Caco-2 (cell line): Measurements from ENCODE around the gene TPH2. TPM values are rescaled to one million over a fixed set of nuclear protein-coding genes. Genes with fewer than 3 reads are reported as not detected.

ENCODE experiments used
- BruUV-seq: library from RNA; stranded (reverse); fragments of 400-500 nt; replicated peaks from 2 replicates; lab custom pipeline; 2021; lab: Mats Ljungman, UMichigan
- CTCF ChIA-PET: fragments of 300-600 bp; sonication (Branson Sonifier 250); formaldehyde crosslinking; loops from one replicate; lab custom pipeline; 2022; ENCODE audit warnings: antibody characterized with exemption; lab: Charles Lee
- POLR2A ChIA-PET: fragments of 300-600 bp; sonication (Branson Sonifier 250); formaldehyde crosslinking; loops from one replicate; lab custom pipeline; 2022; ENCODE audit warnings: antibody characterized with exemption; lab: Charles Lee
- DNase-seq, 2 experiments: peaks; one replicate each; pipeline versions ENCODE4 v3.0.0 to v3.0.0-alpha.2; 2020 to 2022
- H3K27me3 ChIP-seq: replicated peaks from 2 replicates; pipeline ENCODE4 v1.6.0; 2011; ENCODE audit warnings: low read length; ENCODE audit not compliant: control insufficient read depth, insufficient read depth
- H3K36me3 ChIP-seq: 2 replicates; pipeline ENCODE4 v1.5.1; 2011; ENCODE audit warnings: low read length; ENCODE audit not compliant: control insufficient read depth, insufficient read depth
- H3K4me1 ChIP-seq: fragments of 250-450 bp; sonication (Bioruptor Pico); 2 replicates; pipeline ENCODE4 v1.5.1; 2020; ENCODE audit warnings: mild to moderate bottlenecking
- H3K4me3 ChIP-seq: 2 replicates; pipeline ENCODE4 v1.5.1; 2011; ENCODE audit warnings: low read depth, mild to moderate bottlenecking, control low read depth, low read length
- H3K9me3 ChIP-seq: fragments of 250-450 bp; sonication (Bioruptor Pico); 2 replicates; pipeline ENCODE4 v1.5.1; 2020; ENCODE audit warnings: mild to moderate bottlenecking, moderate library complexity
- H3K27ac Mint-ChIP-seq: one replicate; pipeline ENCODE4 v1.8.0; 2022; ENCODE audit warnings: mixed read lengths; ENCODE audit not compliant: unreplicated experiment
- H3K27me3 Mint-ChIP-seq: one replicate; pipeline ENCODE4 v1.8.0; 2022; ENCODE audit warnings: mixed read lengths; ENCODE audit not compliant: insufficient read depth, unreplicated experiment
- H3K36me3 Mint-ChIP-seq: one replicate; pipeline ENCODE4 v1.8.0; 2022; ENCODE audit warnings: mild to moderate bottlenecking, mixed read lengths; ENCODE audit not compliant: insufficient read depth, unreplicated experiment
- H3K4me1 Mint-ChIP-seq: one replicate; pipeline ENCODE4 v1.8.0; 2022; ENCODE audit warnings: low read depth, mixed read lengths; ENCODE audit not compliant: unreplicated experiment
- H3K4me3 Mint-ChIP-seq: one replicate; pipeline ENCODE4 v1.8.0; 2022; ENCODE audit warnings: mild to moderate bottlenecking, moderate library complexity, mixed read lengths; ENCODE audit not compliant: unreplicated experiment
- H3K9me3 Mint-ChIP-seq: one replicate; pipeline ENCODE4 v1.8.0; 2022; ENCODE audit warnings: mixed read lengths; ENCODE audit not compliant: unreplicated experiment
- intact Hi-C: fragments of 100-400 bp; cut with micrococcal nuclease; formaldehyde crosslinking; loops from one replicate; pipeline ENCODE4 v1.10.0; 2022; ENCODE audit not compliant: unreplicated experiment
- total RNA-seq: library from RNA; stranded (reverse); gene quantifications from 2 replicates; pipeline ENCODE4 v1.2.3, GENCODE V29; 2022
- TF ChIP-seq, protein P1 (sequence below), 2 experiments: fragments of 200-600 bp in 1 of 2; IDR thresholded peaks; 1 replicate in 1 of 2; 2 replicates in 1 of 2; pipeline versions ENCODE4 v1.5.1 to v1.8.0; 2011 to 2022; ENCODE audit warnings: antibody characterized with exemption in 1 of 2, control low read depth in 1 of 2, inconsistent platforms in 1 of 2, low read depth in 1 of 2, low read length in 1 of 2, mild to moderate bottlenecking in 1 of 2, moderate library complexity in 1 of 2; ENCODE audit not compliant: insufficient read depth in 1 of 2, severe bottlenecking in 1 of 2, unreplicated experiment in 1 of 2

The TPH2 gene
- total RNA-seq, 1 experiment from 2014 or later, result not detected

DNA sequence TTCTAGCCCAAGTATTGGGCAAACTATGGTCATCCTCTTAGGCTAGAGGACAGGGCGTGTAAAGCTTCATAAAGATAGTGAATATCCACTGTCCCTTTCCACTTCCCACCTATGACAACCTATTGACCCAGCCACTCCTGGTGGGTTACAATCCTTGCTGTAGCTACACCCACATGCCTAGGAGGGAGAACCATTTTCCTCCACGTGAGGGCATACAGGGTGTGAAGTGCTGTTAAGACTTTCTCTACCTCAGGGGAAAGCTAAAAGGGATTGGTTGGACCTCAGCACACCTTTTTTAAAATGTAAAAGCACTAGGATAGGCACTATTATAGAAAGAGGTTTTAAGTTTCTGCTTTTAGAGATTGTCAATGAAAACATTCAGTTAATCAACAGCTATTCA is 124.4 kb downstream of the TPH2 start:
- Mint-ChIP-seq H3K4me3 (no peak overlapping the region), H3K4me1 (no peaks in the 10 kb centered on the region), H3K27ac (no peak overlapping the region), H3K27me3 (peaks cover 3% of the 10 kb centered on the region), H3K9me3 (peaks cover 29% of the 10 kb centered on the region), H3K36me3 (no peaks in the 10 kb centered on the region)
- no TSS peak for BruUV-seq
- Histone ChIP-seq H3K36me3 (no peaks in the 10 kb centered on the region), H3K9me3 (no peaks in the 10 kb centered on the region; the same call in 1 of the 2 replicates), H3K4me1 (peaks cover 4% of the 10 kb centered on the region; the same call in 1 of the 2 replicates), H3K4me3 (no peak overlapping the region), H3K27me3 (no peaks in the 10 kb centered on the region)
- CTCF ChIA-PET, result no interaction called here
- POLR2A ChIA-PET, result no interaction called here
- no peak for DNase-seq
- TF ChIP-seq, protein P1, sequence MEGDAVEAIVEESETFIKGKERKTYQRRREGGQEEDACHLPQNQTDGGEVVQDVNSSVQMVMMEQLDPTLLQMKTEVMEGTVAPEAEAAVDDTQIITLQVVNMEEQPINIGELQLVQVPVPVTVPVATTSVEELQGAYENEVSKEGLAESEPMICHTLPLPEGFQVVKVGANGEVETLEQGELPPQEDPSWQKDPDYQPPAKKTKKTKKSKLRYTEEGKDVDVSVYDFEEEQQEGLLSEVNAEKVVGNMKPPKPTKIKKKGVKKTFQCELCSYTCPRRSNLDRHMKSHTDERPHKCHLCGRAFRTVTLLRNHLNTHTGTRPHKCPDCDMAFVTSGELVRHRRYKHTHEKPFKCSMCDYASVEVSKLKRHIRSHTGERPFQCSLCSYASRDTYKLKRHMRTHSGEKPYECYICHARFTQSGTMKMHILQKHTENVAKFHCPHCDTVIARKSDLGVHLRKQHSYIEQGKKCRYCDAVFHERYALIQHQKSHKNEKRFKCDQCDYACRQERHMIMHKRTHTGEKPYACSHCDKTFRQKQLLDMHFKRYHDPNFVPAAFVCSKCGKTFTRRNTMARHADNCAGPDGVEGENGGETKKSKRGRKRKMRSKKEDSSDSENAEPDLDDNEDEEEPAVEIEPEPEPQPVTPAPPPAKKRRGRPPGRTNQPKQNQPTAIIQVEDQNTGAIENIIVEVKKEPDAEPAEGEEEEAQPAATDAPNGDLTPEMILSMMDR (IDR thresholded peaks at IDR 0.05; ENCODE audit: insufficient read depth in 1 of 2, low read depth in 1 of 2, low read length in 1 of 2, severe bottlenecking in 1 of 2, unreplicated experiment in 1 of 2), result no peak
- intact Hi-C loops, result no loop called here

DNA sequence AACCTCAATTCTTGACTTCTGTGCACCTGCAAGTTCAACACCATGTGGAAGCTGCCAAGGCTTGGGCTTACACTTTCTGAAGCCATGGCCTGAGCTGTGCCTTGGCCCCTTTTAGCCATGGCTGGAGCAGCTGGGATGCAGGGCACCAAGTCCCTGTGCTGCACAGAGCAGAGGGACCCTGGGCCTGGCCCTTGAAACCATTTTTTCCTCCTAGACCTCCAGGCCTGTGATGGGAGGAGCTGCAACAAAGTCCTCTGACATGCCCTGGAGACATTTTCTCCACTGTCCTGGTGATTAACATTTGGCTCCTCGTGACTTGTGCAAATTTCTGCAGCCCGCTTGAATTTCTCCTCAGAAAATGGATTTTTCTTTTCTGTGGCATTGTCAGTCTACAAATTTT is 132.4 kb downstream of the TPH2 start:
- Mint-ChIP-seq H3K27me3 (no peaks in the 10 kb centered on the region), H3K9me3 (peaks cover 19% of the 10 kb centered on the region), H3K27ac (no peak overlapping the region), H3K36me3 (no peaks in the 10 kb centered on the region), H3K4me3 (no peak overlapping the region), H3K4me1 (no peaks in the 10 kb centered on the region)
- TF ChIP-seq, protein P1 (IDR thresholded peaks at IDR 0.05; ENCODE audit: insufficient read depth in 1 of 2, low read depth in 1 of 2, low read length in 1 of 2, severe bottlenecking in 1 of 2, unreplicated experiment in 1 of 2), result no peak
- no peak for DNase-seq
- Histone ChIP-seq H3K9me3 (peaks cover 13% of the 10 kb centered on the region), H3K4me1 (no peaks in the 10 kb centered on the region), H3K27me3 (no peaks in the 10 kb centered on the region), H3K4me3 (no peak overlapping the region), H3K36me3 (no peaks in the 10 kb centered on the region)
- CTCF ChIA-PET, result no interaction called here
- intact Hi-C loops, result no loop called here
- BruUV-seq, result no TSS peak
- POLR2A ChIA-PET, result no interaction called here

DNA sequence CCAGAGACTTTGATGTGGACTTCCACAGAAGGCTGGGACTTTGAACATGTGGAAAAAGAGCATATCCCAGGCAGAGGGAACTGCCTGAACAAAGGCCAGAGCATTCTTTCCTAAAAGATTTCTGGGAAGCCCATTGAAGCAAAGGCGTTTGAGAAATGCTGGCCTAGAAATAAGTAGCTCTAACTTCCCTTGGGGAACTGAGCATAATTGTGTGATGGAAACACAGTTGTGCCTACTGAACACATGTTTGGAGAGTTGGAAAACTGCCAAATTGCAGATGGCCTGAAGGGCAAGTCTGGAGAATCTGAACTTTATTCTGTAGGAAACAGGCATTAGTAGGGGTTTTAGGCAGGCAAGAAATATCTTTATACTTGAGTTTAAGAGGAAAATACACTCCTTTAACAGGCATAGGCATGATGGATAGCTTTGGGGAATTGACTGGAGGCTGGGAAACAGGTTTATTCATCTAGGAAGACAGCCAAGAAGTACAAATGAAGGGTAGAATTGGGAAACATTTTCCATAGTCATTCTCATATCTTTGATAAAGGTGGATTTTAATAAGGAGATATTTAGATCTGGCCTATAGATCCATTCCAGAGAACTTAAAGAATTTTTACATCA is 134.1 kb downstream of the TPH2 start:
- H3K9me3 ChIP-seq, result peaks cover 13% of the 10 kb centered on the region
- ChIA-PET POLR2A (no interaction called here), CTCF (no interaction called here)
- intact Hi-C loops, result no loop called here
- Mint-ChIP-seq H3K27me3 (no peaks in the 10 kb centered on the region), H3K27ac (no peak overlapping the region), H3K9me3 (peaks cover 19% of the 10 kb centered on the region), H3K36me3 (no peaks in the 10 kb centered on the region), H3K4me1 (no peaks in the 10 kb centered on the region), H3K4me3 (no peak overlapping the region)
- no peak overlapping the region for H3K4me3 ChIP-seq
- DNase-seq, result no peak
- H3K4me1 ChIP-seq, result no peaks in the 10 kb centered on the region
- TF ChIP-seq, protein P1 (IDR thresholded peaks at IDR 0.05; ENCODE audit: insufficient read depth in 1 of 2, low read depth in 1 of 2, low read length in 1 of 2, severe bottlenecking in 1 of 2, unreplicated experiment in 1 of 2), result no peak
- H3K27me3 ChIP-seq, result no peaks in the 10 kb centered on the region
- BruUV-seq, result no TSS peak
- no peaks in the 10 kb centered on the region for H3K36me3 ChIP-seq
